ENCODE results near the gene RGS4.

Gene RGS4

DNA sequence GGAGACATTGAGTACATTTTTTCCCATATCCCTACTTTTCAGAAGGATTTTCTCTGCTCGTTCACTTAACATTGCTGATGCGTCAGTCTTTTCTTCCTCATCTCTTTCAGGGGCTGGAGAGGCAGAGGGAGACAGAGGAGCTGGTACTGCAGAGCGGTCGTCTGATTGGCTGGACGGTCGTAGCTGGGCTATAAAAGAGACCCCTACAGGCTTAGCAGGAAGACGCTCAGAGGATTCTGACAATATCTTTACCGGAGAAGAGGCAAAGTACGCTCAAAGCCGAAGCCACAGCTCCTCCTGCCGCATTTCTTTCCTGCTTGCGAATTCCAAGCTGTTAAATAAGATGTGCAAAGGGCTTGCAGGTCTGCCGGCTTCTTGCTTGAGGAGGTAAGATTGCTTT lies at the start of gene RGS4:
TSS of gene RGS4 (plus strand) at position 220 of the 400 bp plus-strand sequence. CDS start at position 344, 124 bp downstream.
- no peak for DNase-seq

DNA sequence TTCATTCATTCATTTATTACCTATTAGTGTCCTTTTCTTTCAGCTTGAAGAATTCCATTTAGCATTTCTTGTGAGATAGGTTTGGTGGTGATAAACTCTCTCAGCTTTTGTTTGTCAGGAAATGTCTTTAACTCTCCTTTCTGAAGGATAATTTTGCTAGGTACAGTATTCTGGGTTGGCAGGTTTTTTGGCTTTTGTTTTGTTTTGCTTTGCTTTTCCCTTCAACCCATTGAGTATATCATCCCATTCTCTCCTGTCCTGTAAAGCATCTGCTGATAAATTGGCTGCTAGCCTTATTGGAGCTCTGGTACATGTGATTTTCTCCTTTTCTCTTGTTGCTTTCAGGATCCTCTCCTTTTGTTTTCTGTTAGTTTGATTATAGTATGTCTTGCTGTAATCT lies 47.0 kb upstream of the RGS4 start:
- DNase-seq = no peak

DNA sequence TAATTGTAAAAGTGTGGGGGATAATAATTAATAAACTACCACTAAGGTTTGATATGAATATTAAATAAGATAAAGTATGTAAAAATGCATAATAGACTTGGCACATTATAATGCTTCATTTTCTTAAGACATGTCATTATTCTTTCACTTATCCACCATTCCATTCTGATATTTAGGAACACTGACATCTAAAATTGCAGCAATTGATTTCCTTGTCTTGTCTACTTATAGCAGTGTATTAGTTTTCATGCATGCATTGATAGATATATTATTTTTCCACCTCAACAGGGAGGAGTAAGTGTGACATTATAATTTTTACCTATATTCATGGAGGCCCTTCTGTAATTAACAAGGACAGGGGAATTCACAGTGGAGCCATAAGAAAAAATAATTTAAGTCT lies 41.6 kb upstream of the RGS4 start:
- DNase-seq = no peak

DNA sequence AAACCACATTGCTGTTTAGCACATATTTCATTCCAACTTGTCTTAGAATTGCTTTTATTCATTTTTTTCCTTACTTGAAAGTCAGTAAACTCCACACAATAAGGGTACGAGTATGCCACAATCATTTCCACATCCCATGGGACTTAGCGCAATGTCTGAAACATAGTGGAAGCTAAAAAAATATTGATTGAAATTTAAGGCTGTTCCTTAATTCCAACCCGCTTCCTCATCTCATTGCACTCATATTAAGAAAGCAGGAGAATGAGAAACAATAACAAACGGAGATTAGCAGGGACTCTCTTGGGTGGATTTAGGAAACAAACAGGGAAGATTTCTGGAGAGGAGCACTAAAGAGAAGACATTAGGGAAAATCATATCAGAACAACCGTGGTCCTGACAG lies 39.3 kb upstream of the RGS4 start:
- DNase-seq = no peak

DNA sequence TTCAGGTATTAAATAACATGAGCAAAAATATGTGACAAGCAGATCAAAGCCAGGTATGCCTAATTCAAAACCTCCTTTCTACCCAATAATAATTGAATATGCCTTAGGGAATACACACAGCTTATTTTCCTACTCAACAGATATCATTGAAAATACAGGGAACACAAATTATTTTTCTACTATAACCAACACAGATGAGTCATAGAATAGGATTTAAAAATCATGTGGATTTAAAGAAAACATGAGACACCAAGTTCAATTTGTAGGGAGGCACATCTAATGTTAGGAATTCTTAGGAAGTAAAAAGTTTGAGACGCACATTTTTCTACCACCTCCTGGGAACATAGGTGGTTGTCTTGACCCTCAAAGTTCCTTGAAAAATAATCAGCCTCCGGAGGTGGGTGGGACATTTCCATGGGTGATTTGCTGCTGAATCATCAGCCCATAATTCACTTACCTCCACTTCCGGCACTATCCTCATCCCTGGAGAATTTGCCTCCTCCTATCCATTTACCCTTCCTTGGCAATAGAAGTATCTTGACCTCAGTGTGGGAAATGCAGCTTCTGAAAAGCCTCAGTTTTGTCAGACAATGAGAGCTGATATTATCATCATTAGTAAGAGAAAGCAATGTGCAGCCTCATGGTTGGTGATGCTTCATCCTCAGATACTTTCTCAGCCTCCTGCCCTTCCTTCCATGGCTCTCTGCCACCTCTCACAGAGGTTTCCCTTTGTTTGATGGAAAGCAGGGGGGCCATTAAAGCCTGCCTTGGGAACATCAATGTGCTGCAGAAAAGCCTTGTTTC lies 33.5 kb upstream of the RGS4 start:
- DNase-seq = no peak

DNA sequence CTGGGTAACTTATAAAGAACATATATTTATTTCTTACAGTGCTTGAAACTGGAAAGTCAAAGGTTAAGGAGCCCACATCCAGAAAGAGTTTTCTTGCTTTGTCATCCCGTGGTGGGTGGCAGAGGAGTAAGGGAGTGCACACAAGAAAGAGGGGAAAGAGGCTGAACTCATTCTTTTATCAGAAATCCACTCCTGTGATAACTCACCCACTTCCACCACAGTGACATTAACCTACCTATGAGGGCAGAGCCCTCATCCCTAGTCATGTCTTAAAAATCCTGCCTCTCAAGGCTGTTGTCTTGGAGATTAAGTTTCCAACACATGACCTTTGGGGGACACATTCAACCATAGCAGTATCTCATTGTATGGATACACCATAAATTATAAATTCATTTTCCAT lies 32.5 kb upstream of the RGS4 start:
- no peak for DNase-seq

DNA sequence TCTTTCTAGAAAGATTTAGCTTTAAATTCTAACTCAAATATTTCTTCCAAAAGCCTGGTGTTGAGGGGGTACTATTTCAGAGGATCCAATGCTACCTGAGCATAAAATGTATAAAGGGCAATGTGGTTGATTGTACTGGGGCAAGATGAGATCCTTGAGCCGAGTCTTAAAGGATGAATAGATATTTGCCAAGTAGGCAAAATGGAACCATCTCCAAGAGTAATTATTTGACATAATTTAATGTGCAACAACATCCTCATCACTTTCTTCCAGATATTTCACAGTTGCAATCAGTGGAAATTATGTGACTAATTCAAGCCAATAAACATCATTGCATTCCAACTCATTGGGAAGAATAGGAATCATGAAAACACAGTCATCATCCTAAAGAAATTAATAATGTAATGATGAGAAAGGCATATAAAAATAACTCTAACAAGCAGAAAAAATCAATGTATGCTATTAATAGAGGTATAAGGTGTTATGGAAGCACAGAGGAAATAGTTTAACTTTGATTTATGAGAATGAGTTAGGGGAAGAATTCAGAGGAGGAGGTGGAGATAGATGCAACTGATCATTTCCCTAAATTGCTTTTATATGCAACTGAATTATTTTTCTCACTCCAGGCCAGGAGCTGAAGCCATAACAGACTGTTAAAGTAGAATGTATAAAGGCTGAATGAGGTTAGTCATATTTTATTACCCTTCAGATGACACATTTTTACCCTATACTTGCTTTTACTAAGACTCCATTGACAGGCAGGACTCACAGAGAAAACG lies 30.0 kb upstream of the RGS4 start:
- no peak for DNase-seq

DNA sequence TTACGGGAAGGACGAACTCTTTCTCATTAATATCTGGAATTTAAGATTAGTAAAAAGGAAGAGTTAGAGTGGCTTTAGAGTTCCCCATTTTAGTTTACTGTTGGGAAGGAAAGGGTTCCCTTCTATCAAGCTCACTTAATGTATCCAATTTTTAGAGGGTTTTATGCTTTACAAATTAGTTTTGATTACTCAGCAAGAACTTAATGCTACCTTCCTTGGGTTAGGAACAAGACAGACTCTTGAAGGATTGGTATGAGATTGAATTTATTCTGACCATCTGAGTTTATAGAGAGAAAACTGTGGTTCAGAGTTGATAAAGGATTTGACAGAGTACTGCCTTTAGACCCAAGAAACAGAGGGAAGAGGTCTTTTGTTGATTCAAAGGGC lies 29.5 kb upstream of the RGS4 start:
- no peak for DNase-seq

DNA sequence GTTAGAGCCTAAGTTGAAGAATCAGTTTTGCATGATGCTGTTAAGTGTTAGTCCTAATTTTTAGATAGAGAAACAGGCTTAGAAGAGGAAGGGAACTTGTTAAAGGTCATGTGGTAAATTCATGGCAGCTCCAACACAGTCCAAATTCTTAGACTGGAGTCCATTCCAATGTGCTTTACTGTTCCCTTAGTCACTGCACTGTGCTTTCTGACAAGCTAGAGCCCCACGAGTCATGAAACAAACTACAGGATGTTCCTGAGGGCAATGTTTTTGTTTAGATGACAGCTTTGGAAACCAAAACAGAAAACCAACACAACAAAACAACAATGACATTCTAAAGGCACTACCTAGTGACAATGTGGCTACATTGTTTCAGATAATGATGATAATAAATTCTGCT lies 23.1 kb upstream of the RGS4 start:
- DNase-seq = no peak

DNA sequence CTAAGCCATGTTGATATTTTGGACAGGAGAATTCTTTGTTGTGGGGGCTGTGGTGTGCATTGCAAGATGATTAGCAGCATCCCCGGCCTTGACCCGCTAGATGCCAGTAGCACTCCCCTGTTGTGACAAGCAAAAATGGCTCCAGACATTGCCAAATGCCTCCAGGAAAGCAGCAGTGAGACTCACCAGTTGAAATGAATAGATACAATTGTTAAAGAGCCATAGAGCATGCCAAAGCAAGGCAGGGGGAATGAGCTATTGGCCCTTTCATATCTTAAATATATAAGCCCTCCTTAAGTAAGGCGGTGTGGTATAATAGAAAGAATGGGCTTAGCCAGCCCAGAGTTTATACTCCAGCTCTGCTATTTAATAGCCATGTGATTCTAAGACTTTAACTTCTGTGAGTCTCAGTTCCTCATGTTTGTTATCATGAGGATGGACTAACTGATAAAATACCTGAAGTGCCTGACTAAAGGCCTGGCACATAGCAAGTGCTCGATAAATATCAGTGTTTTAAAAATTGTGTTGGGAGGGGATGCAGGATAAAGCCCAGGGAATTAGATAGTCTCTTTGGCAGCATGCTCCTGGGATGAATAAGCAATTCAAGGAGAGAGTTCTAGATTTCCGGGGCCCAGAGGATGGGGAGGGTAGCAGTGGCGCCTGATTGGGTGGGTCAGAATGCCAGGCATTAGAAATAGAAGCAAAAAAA lies 21.1 kb upstream of the RGS4 start:
- DNase-seq = no peak

DNA sequence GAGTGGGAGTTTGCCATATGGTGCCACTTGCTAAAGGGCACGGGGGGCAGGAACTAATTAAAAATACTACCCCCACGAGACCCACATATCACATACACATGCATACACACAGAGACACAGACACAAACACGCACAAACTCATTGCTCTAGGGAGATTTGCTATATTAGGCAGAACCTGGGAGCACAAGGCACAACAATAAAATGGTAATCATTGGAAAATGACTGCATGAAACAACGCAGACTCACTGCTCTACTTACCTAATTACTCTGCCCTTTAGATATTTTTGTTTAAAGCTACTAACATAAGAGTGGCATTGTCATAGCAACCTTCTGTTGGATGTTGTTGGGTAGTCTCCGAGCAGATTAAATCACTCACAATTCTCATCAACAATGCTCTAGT lies 20.3 kb upstream of the RGS4 start:
- DNase-seq = no peak

DNA sequence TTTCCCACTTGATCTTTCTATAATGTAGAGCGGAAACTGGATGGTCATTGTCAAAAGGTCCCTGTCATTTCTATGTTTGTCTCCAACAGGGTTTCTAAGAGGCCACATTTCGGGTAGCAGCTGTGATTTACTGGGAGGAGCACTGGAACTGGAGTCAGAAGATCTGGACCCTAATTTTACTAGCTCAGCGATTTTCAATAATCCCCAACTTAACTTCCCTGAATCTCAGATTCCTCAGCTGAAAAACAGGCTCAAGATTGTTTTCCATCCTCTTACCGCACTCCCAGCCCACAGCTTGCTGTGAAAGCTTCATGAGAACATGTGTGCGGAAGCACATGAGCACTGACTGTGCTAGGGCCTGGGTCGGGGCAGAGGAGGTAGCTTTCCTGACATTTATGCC lies 19.9 kb upstream of the RGS4 start:
- no peak for DNase-seq

DNA sequence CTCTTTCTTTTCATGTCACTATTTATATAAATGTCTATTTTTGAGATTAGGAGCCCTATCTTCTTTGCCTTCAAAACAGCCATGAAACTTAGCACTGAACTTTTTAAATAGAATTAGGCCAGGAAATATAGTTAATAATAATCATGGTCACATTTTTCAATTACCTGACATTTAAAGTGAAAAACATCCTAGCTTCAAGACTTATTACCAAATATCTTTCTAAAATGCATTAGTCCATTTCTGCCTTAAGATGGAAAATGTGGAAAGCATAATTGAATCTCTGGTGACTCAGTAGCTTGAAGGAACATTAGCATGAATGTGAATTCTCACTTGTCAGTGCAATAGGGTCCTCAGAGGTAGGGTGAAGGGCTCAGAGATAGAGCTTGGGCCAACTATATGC lies 18.7 kb upstream of the RGS4 start:
- DNase-seq = no peak

DNA sequence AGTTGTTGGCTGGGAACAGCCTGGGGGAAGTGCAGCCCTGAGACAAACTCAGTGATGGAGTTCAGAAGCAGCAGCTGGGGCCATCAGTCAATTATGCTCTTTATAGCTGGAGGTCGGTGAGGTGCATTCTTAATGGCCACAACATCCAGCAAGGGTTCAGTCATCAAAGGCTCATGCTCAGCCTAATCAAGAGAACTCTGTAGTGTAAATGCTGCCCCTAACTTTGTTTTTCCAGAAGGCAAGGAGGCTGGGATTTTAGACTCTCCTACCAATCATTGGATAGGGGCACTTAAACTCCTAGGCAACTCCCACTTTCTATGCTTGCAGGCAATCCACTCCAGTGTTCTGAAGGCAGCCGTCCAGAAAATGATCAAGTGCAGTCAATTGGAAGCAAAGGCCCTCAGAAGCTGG lies 15.0 kb upstream of the RGS4 start:
- no peak for DNase-seq

DNA sequence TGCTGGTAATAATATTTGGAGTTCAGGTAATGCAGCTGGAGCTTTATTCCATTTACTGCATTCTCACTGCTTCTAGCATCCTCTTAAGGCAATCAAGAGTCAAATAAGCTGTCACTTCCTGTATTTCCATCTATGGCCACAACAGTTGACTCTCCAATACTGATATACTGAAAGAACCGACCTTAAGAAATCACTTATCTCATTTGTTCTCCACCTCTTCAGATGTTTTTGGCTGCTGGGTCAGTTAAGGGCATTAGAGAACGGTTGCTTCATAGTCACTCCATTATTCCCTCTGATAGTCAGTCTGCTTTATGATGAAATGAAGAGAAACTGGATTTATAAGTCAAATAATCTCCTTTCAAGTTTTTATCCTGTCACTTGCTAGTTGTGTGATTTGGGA lies 14.2 kb upstream of the RGS4 start:
- no peak for DNase-seq

DNA sequence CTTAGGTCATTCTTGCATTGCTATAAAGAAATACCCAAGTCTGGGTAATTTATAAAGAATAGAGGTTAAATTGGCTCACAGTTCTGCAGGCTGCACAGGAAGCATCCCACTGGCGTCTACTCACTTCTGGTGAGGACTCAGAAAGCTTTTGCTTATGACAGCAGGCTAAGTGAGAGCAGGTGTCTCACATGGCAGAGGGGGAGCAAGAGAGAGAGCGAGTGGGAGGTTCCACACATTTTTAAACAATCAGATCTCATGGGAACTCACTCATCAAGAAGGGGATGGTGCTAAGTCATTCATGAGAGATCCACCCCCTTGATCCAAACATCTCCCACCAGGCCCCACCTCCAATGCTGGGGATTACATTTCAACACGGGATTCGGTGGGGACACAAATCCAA lies 13.6 kb upstream of the RGS4 start:
- DNase-seq = no peak

DNA sequence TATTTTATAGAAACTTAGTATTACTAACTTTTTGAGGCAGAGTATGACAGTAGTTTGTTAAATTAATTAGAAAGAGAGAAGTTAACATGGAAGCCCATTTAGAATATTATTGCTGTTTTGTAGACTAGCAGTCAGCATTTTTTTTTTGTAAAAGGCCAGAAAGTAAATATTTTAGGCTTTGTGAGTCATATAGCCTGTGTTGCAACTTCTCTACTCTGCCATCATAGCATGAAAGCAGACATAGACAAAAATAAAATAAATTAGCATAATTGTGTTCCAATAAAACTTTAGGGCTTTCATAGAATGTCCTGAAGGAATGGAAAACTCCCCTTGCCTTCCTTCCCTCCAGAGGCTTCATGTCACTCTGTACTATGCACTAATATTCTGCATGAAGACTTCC lies 12.3 kb upstream of the RGS4 start:
- no peak for DNase-seq

DNA sequence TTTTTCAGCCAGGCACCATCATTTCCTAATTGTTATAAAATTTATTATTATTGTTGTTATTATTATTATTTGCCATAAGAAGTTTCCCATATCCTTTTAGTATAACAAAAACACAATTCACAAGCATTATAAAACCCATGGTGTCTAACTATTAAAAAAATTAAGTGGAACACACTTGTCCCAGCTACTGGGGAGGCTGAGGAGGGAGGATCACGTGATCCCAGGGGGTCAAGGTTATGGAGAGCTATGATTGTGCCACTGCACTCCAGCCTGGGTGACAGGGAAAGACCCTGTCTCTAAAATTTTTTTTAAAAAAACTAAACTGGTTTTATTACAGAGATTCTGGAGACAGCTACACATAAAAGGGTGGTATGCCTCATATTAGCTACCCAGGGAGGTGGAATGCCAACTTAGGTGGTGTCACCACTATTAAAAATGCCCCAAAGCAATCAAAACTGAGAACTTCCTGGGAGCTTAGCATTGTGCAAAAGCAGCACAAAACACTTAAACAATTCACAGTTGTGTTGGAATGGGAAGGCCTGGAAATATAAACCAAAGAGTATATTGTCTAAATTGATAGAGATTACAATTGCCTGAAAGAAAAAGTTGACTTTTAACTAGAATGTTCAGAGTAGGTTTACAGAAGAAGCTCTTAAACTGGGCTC lies 8.7 kb upstream of the RGS4 start:
- DNase-seq = no peak

DNA sequence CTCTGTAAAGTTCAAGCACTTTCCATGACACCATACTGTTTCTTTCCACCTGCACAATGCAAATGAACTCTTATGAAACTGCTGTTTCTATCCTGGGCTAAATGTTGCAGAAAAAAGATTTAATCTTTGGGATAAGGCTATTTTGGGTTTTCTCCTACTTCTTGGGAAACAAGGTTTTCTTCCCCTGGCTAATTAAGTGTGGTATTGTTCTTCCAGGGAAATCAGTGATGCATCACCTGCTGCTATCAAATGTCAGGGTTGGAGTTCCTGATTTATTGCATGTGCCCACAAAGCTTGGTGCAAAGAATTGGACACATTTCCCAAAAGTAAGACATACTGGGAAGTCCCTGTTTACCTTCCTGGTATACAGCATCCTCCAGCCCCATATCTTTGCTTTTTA lies 6.0 kb upstream of the RGS4 start:
- no peak for DNase-seq

DNA sequence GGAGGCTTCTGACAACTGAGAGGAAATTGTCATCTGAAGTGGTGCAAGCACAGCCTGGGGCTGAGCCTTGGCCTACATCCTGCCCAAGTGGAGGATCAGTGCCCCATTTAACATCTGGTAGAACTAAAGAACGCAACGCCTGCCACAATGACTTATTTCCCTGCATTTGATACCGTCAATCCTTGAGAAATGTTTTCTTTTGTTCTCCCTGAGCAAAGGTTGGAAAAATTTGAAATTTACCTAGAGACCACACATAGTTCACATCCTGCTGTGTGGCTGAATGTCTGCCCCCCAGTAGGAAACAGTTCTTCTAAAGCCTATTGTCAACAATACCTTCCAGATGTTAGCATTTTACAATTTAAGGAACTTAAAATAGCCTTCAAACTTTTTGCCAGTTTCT lies 5.6 kb upstream of the RGS4 start:
- no peak for DNase-seq

DNA sequence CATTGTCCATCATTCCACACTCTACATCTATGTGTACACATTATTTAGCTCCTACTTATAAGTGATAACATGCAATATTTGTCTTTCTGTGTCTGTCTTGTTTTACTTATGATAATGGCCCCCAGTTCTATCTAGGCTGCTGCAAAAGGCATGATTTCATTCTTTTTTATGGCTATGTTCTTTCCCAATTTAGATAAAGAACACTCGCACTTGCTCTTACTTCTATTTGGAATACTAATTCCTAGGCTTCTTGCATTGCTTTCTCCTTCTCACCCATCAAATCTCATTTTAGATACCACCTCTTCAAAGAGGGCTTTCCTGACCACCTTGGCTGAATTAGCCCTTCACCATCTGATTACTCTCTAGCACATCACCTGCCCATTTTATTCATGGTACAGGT lies 3.0 kb upstream of the RGS4 start:
- no peak for DNase-seq

DNA sequence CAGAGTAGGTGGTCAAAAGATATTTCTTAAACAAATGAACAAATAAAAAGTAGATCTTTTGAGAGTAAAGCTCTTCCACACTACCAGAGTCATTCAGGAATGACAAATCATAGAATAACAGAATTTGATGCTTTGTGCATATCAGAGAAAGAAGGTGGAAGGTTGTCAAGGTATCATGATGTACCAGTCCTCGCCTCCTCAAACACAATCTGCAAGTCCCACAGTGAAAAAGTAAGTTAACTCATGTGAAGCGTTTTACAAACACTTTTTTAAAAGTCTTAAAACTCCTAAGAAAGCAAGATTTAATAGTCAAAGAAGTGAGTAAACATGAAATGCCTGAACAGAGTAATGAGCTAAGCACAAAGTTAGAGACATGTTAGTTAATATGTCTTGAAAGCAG lies 2.5 kb upstream of the RGS4 start:
- DNase-seq = no peak

DNA sequence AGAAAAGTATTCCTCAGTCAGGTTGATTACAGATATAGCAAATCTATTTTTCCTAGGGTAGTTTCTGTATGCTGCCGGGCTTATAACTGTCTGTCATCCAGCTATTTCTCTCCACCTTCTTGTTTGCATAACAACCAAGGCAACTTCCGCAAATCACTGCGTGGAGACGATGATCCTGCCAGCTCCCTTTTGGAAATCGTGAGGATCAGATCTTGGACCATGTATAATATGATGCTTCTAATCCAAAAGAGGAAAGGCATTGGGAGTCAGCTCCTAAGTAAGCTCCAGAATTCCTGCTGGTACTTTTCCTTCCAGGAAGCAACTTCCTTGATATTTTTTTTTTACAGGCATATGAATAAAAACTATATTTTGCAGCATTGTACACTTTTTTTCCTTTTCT lies 445 bp upstream of the RGS4 start:
- DNase-seq = no peak
